Esophagus (tissue), 2 donors: ENCODE data around the gene CA14. TPM values are rescaled to one million over a fixed set of nuclear protein-coding genes. Genes with fewer than 3 reads are reported as not detected.

Experiments
- polyA plus RNA-seq, 2 donors: library from polyadenylated mRNA; stranded (reverse); fragments of 200-250 nt; gene quantifications; one replicate each; pipeline ENCODE4 v1.2.3, GENCODE V29; 2013
- donor health status: healthy with polysubstance abuse.
- donor health status: Bipolar disorder and iron deficiency.

CA14 gene
- polyA plus RNA-seq, 2 donors, result 0.06 to 0.22 TPM

Other genes with a start within 250 kb of the CA14 start
- 1 to 10 TPM; 2.6 to 4.7 TPM for gene OTUD7B, start 247.0 kb upstream of the CA14 start, polyA plus RNA-seq
- 10 to 100 TPM; 16.1 to 19.3 TPM for gene VPS45, start 190.0 kb upstream of the CA14 start, polyA plus RNA-seq
- gene PLEKHO1, start 107.9 kb upstream of the CA14 start, polyA plus RNA-seq, result 10 to 100 TPM; 25.1 to 36.7 TPM
- gene ANP32E, start 21.7 kb upstream of the CA14 start, polyA plus RNA-seq, result 10 to 100 TPM; 14.5 to 16.9 TPM
- gene APH1A, start 11.2 kb downstream of the CA14 start, polyA plus RNA-seq, result 100 to 1,000 TPM in 1 of 2 donors, 10 to 100 TPM in 1; 94.3 to 116 TPM
- 1 to 10 TPM; 5.9 to 8.1 TPM for gene C1orf54, start 15.0 kb downstream of the CA14 start, polyA plus RNA-seq
- 1 to 10 TPM; 4.9 to 7.3 TPM for gene CIART, start 24.8 kb downstream of the CA14 start, polyA plus RNA-seq
- 100 to 1,000 TPM in 1 of 2 donors, 10 to 100 TPM in 1; 80.0 to 122 TPM for gene MRPS21, start 36.1 kb downstream of the CA14 start, polyA plus RNA-seq
- gene PRPF3, start 63.8 kb downstream of the CA14 start, polyA plus RNA-seq, result 10 to 100 TPM; 24.7 to 37.6 TPM
- 1 to 10 TPM; 7.1 to 8.9 TPM for gene RPRD2, start 106.4 kb downstream of the CA14 start, polyA plus RNA-seq
- 10 to 100 TPM; 14.1 to 26.7 TPM for gene TARS2, start 229.6 kb downstream of the CA14 start, polyA plus RNA-seq